DOHH2 (cell line): ENCODE results near the gene CCDC149.

Experiments used
- CTCF ChIP-seq: fragments of 200-600 bp; sonication (generic); IDR thresholded peaks from one replicate; pipeline ENCODE4 v1.5.1; 2014; ENCODE audit warnings: antibody characterized with exemption, mild to moderate bottlenecking, low read depth, low read length; ENCODE audit not compliant: poor library complexity, severe bottlenecking
- EZH2phosphoT487 ChIP-seq: fragments of 200-600 bp; sonication (generic); IDR thresholded peaks from 2 replicates; pipeline ENCODE4 v1.6.1; 2017; ENCODE audit warnings: borderline replicate concordance, mild to moderate bottlenecking, antibody characterized with exemption, low read length, moderate library complexity, mixed read lengths

- TF ChIP-seq CTCF (no peak), EZH2phosphoT487 (no peak)
Measured at GRCh38 chr4:24917076-24917856, 4.4 kb upstream of the CCDC149 start.
